Mucosa of rectum (tissue), 2 donors: ENCODE measurements around the gene C5orf24.

Experiments used
- H3K27ac ChIP-seq, 2 donors: one replicate each; pipeline ENCODE4 v1.7.0; 2013; ENCODE audit warnings: inconsistent platforms in 2 of 2, low read depth in 2 of 2, low read length in 2 of 2
- H3K27me3 ChIP-seq, 2 donors: one replicate each; pipeline ENCODE4 v1.7.0; 2013; ENCODE audit warnings: low read length in 2 of 2; ENCODE audit not compliant: control insufficient read depth in 2 of 2, insufficient read depth in 2 of 2
- H3K36me3 ChIP-seq, 2 donors: one replicate each; pipeline ENCODE4 v1.7.0; 2013; ENCODE audit warnings: low read length in 2 of 2; ENCODE audit not compliant: control insufficient read depth in 2 of 2, insufficient read depth in 2 of 2
- H3K4me1 ChIP-seq, 2 donors: one replicate each; pipeline ENCODE4 v1.7.0; 2013; ENCODE audit warnings: low read length in 2 of 2, mild to moderate bottlenecking in 1 of 2; ENCODE audit not compliant: control insufficient read depth in 2 of 2, insufficient read depth in 2 of 2
- H3K4me3 ChIP-seq, 2 donors: one replicate each; pipeline ENCODE4 v1.7.0; 2013; ENCODE audit warnings: low read length in 2 of 2
- H3K9ac ChIP-seq, 2 donors: one replicate each; pipeline ENCODE4 v1.7.0; 2013; ENCODE audit warnings: low read length in 2 of 2, low read depth in 1 of 2, mild to moderate bottlenecking in 1 of 2
- H3K9me3 ChIP-seq, 2 donors: one replicate each; pipeline ENCODE4 v1.7.0; 2013; ENCODE audit warnings: low read length in 2 of 2; ENCODE audit not compliant: control insufficient read depth in 2 of 2
- donor health status: healthy.
- donor health status: Normal muscosa, but diverticular disease.

The C5orf24 gene

DNA sequence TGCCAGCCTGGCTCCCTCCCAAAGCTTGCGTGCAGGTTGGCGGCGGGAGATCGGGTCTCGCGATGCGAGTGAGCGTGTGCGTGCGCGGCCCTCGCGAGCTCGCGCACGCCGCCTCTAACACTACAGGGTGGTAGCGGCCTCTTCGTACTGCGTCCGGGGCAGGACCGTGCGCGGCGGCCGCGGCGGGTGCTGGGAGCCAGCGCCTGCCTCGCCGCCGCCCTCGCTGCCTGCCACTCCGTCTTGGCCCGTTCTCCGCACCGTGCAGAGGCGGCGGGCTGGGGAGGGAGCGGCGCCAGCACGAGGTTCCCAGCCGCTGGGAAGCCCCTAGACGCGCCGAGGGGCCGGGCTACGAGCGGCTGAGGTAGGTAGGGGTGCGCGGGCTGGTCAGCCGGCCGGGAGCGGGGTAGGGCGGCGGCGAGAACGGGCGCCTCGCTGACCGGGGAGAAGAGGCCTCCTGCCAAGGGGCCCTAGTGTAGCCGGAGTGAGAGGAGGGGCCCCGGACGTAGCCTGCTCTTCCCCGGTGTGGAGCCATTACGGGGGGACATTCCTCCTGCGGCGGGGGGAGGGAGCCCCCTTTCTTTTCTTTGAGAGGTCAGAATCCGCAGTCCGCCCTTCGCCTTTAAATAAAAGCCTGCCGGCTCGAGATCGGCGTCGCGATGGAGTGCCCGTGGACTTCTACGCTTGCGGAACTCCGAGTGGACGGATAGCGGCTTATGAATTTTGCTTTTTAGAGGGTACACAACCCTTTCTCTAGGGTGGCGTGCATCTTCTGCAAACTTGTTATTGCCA lies at the start of gene C5orf24:
Gene C5orf24, plus strand, starts transcription at position 117 of the 789 bp plus-strand sequence. CDS start 8,933 bp downstream, outside the sequence.
- Histone ChIP-seq H3K27ac (peak within 1 kb of the TSS; percentile 93 to 94), H3K9me3 (no peaks in the 10 kb centered on the region), H3K4me3 (peak within 1 kb of the TSS; percentile 89 to 95), H3K36me3 (no peaks in the 10 kb centered on the region), H3K27me3 (no peaks in the 10 kb centered on the region), H3K9ac (peak within 1 kb of the TSS; percentile 87 to 92), H3K4me1 (peaks cover 15 to 21% of the 10 kb centered on the region in 2 donors)

DNA sequence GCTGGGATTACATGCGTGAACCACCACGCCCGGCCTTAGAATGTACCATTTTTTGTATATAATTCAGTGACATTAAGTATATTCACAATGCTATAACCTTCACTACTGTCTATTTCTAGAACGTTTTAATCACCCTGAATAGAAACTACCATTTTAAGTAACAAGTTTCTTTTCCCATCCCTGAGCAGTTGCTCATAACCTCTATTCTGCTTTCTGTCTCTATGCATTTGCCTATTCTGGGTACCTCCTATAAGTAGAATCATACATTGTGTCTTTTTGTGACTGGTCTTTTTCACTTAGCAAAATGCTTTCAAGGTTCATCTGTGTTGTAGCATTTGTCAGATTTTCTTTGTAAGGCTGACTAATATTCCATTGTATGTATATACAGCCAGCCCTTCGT lies 47.3 kb upstream of the C5orf24 start:
- no peaks in the 10 kb centered on the region for H3K27me3 ChIP-seq
- H3K4me1 ChIP-seq: no peaks in the 10 kb centered on the region
- H3K9ac ChIP-seq: no peak overlapping the region
- H3K36me3 ChIP-seq: peaks cover 27 to 47% of the 10 kb centered on the region in 2 donors
- H3K27ac ChIP-seq: no peak overlapping the region
- H3K9me3 ChIP-seq: no peaks in the 10 kb centered on the region
- H3K4me3 ChIP-seq: no peak overlapping the region

DNA sequence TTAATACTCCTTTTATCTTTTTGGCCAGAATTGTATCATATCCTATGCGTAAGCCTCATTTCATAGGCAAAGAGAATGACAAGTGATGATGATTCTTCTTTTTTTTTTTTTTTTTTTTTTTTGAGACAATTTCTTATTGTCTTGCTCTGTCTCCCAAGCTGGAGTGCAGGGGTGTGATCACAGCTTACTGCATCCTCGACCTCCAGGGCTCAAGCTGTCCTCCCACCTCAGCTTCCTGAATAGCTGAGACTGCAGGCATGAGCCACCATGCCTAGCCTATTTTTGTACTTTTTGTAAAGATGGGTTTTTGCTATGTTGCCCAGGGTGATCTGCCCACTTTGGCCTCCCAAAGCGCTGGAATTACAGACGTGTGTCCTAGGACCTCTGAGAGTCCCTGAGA lies 41.9 kb upstream of the C5orf24 start:
- Histone ChIP-seq H3K27me3 (no peaks in the 10 kb centered on the region), H3K9me3 (no peaks in the 10 kb centered on the region), H3K4me1 (no peaks in the 10 kb centered on the region), H3K4me3 (no peak overlapping the region), H3K27ac (no peak overlapping the region), H3K9ac (no peak overlapping the region), H3K36me3 (peaks cover 20 to 25% of the 10 kb centered on the region in 2 donors)

DNA sequence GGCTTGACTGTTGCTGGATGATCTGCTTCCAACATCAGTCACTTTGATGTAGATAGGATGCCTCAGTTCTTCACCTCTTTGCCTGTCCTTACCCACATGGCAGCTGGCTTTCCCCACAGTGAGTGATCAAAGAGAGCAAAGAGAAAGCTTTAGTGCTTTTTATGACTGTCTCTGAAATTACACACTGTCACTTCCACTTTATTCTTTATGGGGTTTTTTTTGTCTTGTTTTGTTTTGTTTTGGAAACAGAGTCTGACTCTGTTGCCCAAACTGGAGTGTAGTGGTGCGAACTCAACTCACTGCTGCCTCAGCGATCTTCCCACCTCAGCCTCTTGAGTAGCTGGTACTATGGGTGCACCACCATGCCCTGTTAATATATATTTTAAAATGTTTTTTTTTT lies 32.4 kb upstream of the C5orf24 start:
- Histone ChIP-seq H3K4me3 (no peak overlapping the region), H3K9me3 (no peaks in the 10 kb centered on the region), H3K27ac (no peak overlapping the region), H3K27me3 (no peaks in the 10 kb centered on the region), H3K4me1 (no peaks in the 10 kb centered on the region), H3K36me3 (peaks cover 37 to 41% of the 10 kb centered on the region in 2 donors), H3K9ac (no peak overlapping the region)

DNA sequence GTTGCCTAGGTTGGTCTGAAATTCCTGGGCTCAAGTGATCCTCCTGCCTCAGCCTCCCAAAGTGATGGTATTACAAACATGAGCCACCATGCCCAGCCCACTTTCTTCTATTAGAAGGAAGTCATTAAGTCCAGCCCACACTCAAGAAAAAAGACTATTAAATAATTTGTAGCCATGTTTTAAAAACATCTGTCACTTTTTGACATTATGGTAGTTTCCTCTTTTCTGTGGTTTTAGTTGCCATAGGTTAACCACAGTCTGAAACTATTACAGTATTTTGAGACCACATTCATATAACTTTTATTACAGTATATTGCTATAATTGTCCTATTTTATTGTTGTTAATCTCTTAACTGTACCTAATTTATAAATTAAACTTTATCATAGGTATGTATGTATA lies 31.9 kb upstream of the C5orf24 start:
- no peak overlapping the region for H3K4me3 ChIP-seq
- H3K27me3 ChIP-seq: no peaks in the 10 kb centered on the region
- H3K4me1 ChIP-seq: no peaks in the 10 kb centered on the region
- no peak overlapping the region for H3K27ac ChIP-seq
- no peak overlapping the region for H3K9ac ChIP-seq
- H3K9me3 ChIP-seq: no peaks in the 10 kb centered on the region
- peaks cover 40 to 41% of the 10 kb centered on the region in 2 donors for H3K36me3 ChIP-seq

DNA sequence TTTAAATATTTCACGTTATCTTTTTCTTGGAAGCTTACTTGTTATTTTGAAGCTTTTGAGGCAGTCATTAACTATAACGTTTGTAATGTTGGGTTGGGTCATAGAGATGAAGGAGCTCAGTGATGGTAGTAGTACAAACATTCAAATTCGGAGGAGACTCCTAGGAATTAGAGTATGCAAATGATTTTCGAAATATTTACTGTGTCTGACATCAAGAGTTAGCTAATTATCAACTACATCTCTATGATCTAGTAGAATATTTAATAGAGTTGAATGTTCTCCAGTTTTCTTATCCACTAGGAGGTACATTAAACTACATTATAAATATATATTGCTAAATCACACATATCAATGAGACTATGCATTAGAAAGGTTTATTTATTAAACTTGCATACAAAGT lies 28.8 kb upstream of the C5orf24 start:
- H3K27me3 ChIP-seq: no peaks in the 10 kb centered on the region
- peaks cover 34 to 50% of the 10 kb centered on the region in 2 donors for H3K36me3 ChIP-seq
- no peak overlapping the region for H3K27ac ChIP-seq
- H3K4me3 ChIP-seq: no peak overlapping the region
- no peaks in the 10 kb centered on the region for H3K9me3 ChIP-seq
- no peak overlapping the region for H3K9ac ChIP-seq
- no peaks in the 10 kb centered on the region for H3K4me1 ChIP-seq

DNA sequence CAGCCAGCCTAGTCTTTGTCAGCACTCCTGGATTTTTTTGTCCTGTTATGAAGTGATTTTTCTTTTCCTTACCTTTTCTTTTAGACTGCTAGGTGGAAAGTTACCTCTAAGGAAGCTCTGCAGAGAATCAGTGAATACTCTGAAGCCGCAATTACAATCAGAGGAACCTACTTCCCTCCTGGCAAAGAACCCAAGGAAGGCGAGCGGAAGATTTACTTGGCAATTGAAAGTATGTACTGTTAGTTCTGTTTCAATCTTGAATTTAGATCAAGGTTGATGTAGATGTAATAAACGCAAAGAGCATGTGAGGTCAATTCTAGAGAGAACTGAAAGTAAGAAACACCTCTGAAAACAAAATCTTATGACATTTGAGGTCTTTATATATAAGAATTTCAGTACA lies 27.0 kb upstream of the C5orf24 start:
- Histone ChIP-seq H3K27me3 (no peaks in the 10 kb centered on the region), H3K27ac (no peak overlapping the region), H3K36me3 (peaks cover 34 to 49% of the 10 kb centered on the region in 2 donors), H3K4me1 (no peaks in the 10 kb centered on the region), H3K4me3 (no peak overlapping the region), H3K9ac (no peak overlapping the region), H3K9me3 (no peaks in the 10 kb centered on the region)

DNA sequence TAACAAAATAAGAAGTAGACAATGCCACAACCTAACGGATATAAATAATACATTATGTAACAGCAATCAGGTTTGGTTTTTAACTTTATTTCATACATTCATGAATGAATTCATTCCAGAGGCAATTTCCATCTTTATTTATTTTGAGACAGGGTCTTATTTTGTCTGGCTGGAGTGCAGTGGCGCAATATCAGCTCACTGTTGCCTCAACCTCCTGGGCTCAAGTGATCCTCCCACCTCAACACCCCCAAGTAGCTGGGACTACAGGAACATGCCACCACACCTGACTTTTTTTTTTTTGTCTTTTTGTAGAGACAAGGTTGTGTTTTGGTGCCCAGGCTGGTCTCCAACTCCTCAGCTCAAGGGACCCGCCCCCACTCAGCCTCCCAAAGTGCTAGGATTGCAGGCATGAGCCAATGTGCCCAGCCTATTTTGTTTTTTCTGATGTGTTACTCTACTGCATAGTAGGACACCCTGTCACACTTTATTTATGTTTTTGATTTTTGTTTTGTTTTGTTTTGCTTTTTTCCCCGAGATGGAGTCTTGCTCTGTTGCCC lies 26.3 kb upstream of the C5orf24 start:
- no peak overlapping the region for H3K9ac ChIP-seq
- no peaks in the 10 kb centered on the region for H3K9me3 ChIP-seq
- no peak overlapping the region for H3K27ac ChIP-seq
- H3K27me3 ChIP-seq: no peaks in the 10 kb centered on the region
- no peak overlapping the region for H3K4me3 ChIP-seq
- peaks cover 33 to 46% of the 10 kb centered on the region in 2 donors for H3K36me3 ChIP-seq
- H3K4me1 ChIP-seq: no peaks in the 10 kb centered on the region

DNA sequence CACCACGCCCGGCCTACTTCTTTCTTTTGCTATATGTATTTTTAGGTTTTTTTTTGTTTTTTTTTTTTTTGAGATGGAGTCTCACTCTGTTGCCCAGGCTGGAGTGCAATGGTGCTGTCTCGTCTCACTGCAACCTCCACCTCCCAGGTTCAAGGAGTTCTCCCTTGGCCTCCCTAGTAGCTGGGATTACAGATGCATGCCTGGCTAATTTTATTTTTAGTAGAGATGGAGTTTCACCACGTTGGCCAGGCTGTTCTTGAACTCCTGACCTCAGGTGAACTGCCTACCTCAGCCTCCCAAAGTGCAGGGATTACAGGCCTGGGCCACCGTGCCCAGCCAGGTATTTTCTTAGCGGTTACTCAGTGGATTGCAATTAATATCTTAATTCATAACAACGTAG lies 23.9 kb upstream of the C5orf24 start:
- Histone ChIP-seq H3K4me3 (no peak overlapping the region), H3K9ac (no peak overlapping the region), H3K36me3 (peaks cover 41 to 51% of the 10 kb centered on the region in 2 donors), H3K27ac (no peak overlapping the region), H3K9me3 (no peaks in the 10 kb centered on the region), H3K27me3 (no peaks in the 10 kb centered on the region), H3K4me1 (no peaks in the 10 kb centered on the region)

DNA sequence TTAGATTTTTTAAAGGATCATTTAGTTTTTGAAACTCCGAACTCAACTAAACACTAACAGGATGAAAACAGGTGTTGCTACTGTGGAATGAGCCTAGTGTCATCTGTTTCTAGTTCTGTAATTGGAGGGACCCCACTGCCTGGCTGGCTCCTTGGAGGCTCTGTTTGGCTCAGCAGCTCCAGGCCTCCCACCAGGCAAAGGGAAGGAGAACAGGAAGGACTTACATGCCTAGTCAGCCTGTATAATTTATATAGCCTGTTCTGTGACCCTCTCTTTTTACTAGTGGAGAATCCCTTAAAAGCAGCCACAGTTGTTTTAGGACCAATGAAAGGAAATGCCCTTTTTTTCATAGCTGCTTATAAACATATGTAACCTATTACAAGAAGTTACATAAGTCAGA lies 21.1 kb upstream of the C5orf24 start:
- H3K9ac ChIP-seq: no peak overlapping the region
- no peaks in the 10 kb centered on the region for H3K27me3 ChIP-seq
- no peaks in the 10 kb centered on the region for H3K4me1 ChIP-seq
- H3K36me3 ChIP-seq: peaks cover 35 to 48% of the 10 kb centered on the region in 2 donors
- H3K9me3 ChIP-seq: no peaks in the 10 kb centered on the region
- no peak overlapping the region for H3K4me3 ChIP-seq
- H3K27ac ChIP-seq: no peak overlapping the region
